HL-60 (cell line): ENCODE data around the gene MFAP3.

Source experiments
- DNase-seq, 2 experiments: peaks; one replicate each; pipeline ENCODE4 v3.0.0-alpha.2; 2010 to 2020; ENCODE audit warnings: low read depth in 1 of 2, low spot score in 1 of 2
- H3K27ac ChIP-seq: fragments of 250-450 bp; sonication (Bioruptor Pico); replicated peaks from 2 replicates; pipeline ENCODE4 v1.5.1; 2020; ENCODE audit warnings: mild to moderate bottlenecking, moderate library complexity
- H3K27me3 ChIP-seq: fragments of 250-450 bp; sonication (Bioruptor Pico); 2 replicates; pipeline ENCODE4 v1.5.1; 2021; ENCODE audit warnings: mild to moderate bottlenecking, moderate library complexity; ENCODE audit not compliant: insufficient read depth, poor library complexity, severe bottlenecking
- H3K4me3 ChIP-seq: replicated peaks from 2 replicates; pipeline ENCODE4 v1.5.1; 2011; ENCODE audit warnings: mild to moderate bottlenecking, control low read depth, low read length; ENCODE audit not compliant: insufficient read depth
- GABPA ChIP-seq: IDR thresholded peaks from 2 replicates; pipeline ENCODE4 v1.6.1; 2012; ENCODE audit warnings: low read depth
- POLR2AphosphoS5 ChIP-seq: IDR thresholded peaks from 2 replicates; pipeline ENCODE4 v1.6.1; 2012; ENCODE audit warnings: low read depth
- SPI1 ChIP-seq: IDR thresholded peaks from 2 replicates; pipeline ENCODE4 v1.6.1; 2012; ENCODE audit warnings: low read depth, mild to moderate bottlenecking, borderline replicate concordance
- long read RNA-seq: library from polyadenylated mRNA; unstranded; transcript quantifications from one replicate; pipeline ENCODE4 v2.0.0, GENCODE V29; 2020
- TF ChIP-seq, protein P1 (sequence below): IDR thresholded peaks from one replicate; pipeline ENCODE4 v1.5.1; 2011; ENCODE audit warnings: low read length, control low read depth, inconsistent platforms; ENCODE audit not compliant: insufficient read depth
- TF ChIP-seq, protein P2 (sequence below): IDR thresholded peaks from 2 replicates; pipeline ENCODE4 v1.6.1; 2012; ENCODE audit warnings: low read depth; ENCODE audit not compliant: insufficient replicate concordance

The MFAP3 gene
- long read RNA-seq, transcript MFAP3-212 (3 exons, 643 nt), result major isoform, 36 of 59 reads
- long read RNA-seq, partial matches to known transcripts, result 3 of 59 reads
- long read RNA-seq, other reads (novel, unspliced or antisense), result 18 of 59 reads

GRCh38 chr5:154038707-154039457 lies at the start of gene MFAP3, which contains the start of gene FAM114A2:
Gene MFAP3 (plus strand): TSS chr5:154038967. CDS start chr5:154049723, 10,756 bp downstream.
Gene FAM114A2 (minus strand): TSS chr5:154038910. CDS start chr5:154034953, 3,957 bp downstream.
- Histone ChIP-seq H3K4me3 (peak within 1 kb of the TSS; percentile 75), H3K27me3 (no peaks in the 10 kb centered on the region), H3K27ac (peak within 1 kb of the TSS; percentile 87)
- TF ChIP-seq, protein P1, sequence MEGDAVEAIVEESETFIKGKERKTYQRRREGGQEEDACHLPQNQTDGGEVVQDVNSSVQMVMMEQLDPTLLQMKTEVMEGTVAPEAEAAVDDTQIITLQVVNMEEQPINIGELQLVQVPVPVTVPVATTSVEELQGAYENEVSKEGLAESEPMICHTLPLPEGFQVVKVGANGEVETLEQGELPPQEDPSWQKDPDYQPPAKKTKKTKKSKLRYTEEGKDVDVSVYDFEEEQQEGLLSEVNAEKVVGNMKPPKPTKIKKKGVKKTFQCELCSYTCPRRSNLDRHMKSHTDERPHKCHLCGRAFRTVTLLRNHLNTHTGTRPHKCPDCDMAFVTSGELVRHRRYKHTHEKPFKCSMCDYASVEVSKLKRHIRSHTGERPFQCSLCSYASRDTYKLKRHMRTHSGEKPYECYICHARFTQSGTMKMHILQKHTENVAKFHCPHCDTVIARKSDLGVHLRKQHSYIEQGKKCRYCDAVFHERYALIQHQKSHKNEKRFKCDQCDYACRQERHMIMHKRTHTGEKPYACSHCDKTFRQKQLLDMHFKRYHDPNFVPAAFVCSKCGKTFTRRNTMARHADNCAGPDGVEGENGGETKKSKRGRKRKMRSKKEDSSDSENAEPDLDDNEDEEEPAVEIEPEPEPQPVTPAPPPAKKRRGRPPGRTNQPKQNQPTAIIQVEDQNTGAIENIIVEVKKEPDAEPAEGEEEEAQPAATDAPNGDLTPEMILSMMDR, result no peak
- TF ChIP-seq, protein P2, sequence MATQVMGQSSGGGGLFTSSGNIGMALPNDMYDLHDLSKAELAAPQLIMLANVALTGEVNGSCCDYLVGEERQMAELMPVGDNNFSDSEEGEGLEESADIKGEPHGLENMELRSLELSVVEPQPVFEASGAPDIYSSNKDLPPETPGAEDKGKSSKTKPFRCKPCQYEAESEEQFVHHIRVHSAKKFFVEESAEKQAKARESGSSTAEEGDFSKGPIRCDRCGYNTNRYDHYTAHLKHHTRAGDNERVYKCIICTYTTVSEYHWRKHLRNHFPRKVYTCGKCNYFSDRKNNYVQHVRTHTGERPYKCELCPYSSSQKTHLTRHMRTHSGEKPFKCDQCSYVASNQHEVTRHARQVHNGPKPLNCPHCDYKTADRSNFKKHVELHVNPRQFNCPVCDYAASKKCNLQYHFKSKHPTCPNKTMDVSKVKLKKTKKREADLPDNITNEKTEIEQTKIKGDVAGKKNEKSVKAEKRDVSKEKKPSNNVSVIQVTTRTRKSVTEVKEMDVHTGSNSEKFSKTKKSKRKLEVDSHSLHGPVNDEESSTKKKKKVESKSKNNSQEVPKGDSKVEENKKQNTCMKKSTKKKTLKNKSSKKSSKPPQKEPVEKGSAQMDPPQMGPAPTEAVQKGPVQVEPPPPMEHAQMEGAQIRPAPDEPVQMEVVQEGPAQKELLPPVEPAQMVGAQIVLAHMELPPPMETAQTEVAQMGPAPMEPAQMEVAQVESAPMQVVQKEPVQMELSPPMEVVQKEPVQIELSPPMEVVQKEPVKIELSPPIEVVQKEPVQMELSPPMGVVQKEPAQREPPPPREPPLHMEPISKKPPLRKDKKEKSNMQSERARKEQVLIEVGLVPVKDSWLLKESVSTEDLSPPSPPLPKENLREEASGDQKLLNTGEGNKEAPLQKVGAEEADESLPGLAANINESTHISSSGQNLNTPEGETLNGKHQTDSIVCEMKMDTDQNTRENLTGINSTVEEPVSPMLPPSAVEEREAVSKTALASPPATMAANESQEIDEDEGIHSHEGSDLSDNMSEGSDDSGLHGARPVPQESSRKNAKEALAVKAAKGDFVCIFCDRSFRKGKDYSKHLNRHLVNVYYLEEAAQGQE, result peak; percentile 55
- peak; percentile 98 for TF ChIP-seq GABPA
- peak; percentile 89 for TF ChIP-seq POLR2AphosphoS5
- DNase-seq, result peak; percentile 53 to 91

- TF ChIP-seq, protein P1, result no peak
- no peak for TF ChIP-seq GABPA
- TF ChIP-seq SPI1, result no peak
- TF ChIP-seq, protein P2, result no peak
- TF ChIP-seq POLR2AphosphoS5, result no peak
- H3K27ac ChIP-seq, result no peak overlapping the region
- no peak for DNase-seq
Observed at GRCh38 chr5:153991168-153991567, 47.6 kb upstream of the MFAP3 start.

GRCh38 chr5:153998010-153998409 lies 40.8 kb upstream of the MFAP3 start:
- TF ChIP-seq SPI1, result no peak
- no peak for TF ChIP-seq POLR2AphosphoS5
- TF ChIP-seq, protein P2, result no peak
- no peak for TF ChIP-seq GABPA
- TF ChIP-seq, protein P1, result no peak

More at GRCh38 chr5:153991168-153991567, 47.6 kb upstream of the MFAP3 start:
- H3K27me3 ChIP-seq, result no peaks in the 10 kb centered on the region
- H3K4me3 ChIP-seq, result no peak overlapping the region

More at GRCh38 chr5:153998010-153998409, 40.8 kb upstream of the MFAP3 start:
- Histone ChIP-seq H3K4me3 (no peak overlapping the region), H3K27ac (no peak overlapping the region), H3K27me3 (no peaks in the 10 kb centered on the region)
- no peak for DNase-seq
